GM13976 (cell line): ENCODE results near the gene ZNF317.

Experiments
- DNase-seq: peaks from one replicate; pipeline ENCODE4 v3.0.0; 2012; ENCODE audit warnings: low spot score
- CTCF ChIP-seq: IDR thresholded peaks from 2 replicates; pipeline ENCODE4 v1.5.1; 2012; ENCODE audit warnings: borderline replicate concordance, mild to moderate bottlenecking; ENCODE audit not compliant: insufficient read depth; ENCODE audit errors: extremely low read depth, missing control alignments, control extremely low read depth
- in situ Hi-C: fragments of 300-500 bp; cut with MboI; formaldehyde crosslinking; loops from one replicate; pipeline ENCODE4 v1.12.0; 2022; ENCODE audit warnings: low sequenced_read_pairs, mixed read lengths, inconsistent platforms; ENCODE audit not compliant: unreplicated experiment

The ZNF317 gene

DNA sequence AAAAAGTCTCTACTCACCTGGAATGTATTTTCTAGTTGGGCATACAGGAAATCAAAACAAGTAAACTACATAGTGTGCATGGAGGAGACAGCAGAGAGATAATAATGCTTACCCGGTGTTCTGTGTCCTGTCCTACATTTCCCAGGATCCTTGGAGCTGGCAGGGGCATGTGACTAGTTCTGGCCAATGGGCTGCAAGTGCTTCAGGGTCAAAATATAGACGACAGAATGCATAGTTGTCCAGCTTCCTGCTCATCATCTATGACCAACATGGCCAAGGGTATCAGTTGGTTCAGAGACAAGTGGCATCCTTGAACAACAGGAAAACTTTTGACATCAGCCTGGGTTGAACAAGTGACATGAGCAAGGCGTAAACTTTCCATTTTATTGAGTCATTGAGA lies 8.5 kb downstream of the ZNF317 start:
- DNase-seq, result no peak
- no peak for TF ChIP-seq CTCF
- in situ Hi-C loops, result no loop called here

DNA sequence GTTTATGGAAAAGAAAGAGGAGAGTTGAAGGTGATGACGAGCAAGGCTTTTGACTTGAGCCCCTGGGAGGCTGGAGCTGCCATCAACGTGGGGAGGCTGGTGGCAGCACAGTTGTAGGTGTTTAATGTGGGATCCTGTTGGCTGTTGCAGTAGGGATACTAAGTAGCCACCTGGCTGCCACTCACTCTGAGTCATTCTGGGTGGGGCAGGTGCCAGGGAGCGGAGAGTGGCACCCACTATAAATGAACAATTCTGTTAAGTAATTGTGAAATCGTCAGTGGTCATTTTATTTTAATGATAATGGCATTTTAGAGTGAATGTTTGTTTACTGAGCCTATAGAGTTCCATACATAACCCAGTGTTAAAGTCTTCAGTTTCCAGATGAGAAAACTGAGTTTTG lies 9.8 kb downstream of the ZNF317 start:
- in situ Hi-C loops, result no loop called here
- DNase-seq, result no peak
- no peak for TF ChIP-seq CTCF

GRCh38 chr19:9150650-9151049 lies 10.5 kb downstream of the ZNF317 start:
- in situ Hi-C loops, result no loop called here
- TF ChIP-seq CTCF, result no peak

DNA sequence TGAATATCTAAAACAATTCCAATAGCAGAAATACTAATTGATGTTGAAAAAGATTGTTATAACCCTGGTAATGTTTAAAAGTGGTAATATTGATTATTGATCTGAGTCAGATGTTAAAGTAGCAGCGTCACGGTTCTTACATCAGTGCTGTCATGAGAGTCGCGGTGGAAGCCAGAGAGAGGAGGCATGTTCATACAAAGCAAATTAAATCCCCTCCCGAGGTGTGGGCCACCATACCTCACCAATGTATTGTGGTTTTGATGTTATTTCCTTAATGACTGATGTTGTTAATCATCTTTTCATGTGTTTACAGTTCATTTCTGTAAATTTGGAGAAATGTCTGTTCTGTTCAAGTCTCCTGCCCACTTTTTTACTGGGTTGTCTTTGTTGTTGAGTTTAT lies 11.2 kb downstream of the ZNF317 start:
- DNase-seq, result no peak
- in situ Hi-C loops, result no loop called here
- TF ChIP-seq CTCF, result no peak

More at GRCh38 chr19:9150650-9151049, 10.5 kb downstream of the ZNF317 start:
- no peak for DNase-seq

- in situ Hi-C loops, result no loop called here
- no peak for DNase-seq
- no peak for TF ChIP-seq CTCF
Measured at GRCh38 chr19:9155591-9155990, 15.4 kb downstream of the ZNF317 start.

- DNase-seq, result no peak
- no peak for TF ChIP-seq CTCF
- in situ Hi-C loops, result no loop called here
Measured at GRCh38 chr19:9156304-9156703, 16.1 kb downstream of the ZNF317 start.

DNA sequence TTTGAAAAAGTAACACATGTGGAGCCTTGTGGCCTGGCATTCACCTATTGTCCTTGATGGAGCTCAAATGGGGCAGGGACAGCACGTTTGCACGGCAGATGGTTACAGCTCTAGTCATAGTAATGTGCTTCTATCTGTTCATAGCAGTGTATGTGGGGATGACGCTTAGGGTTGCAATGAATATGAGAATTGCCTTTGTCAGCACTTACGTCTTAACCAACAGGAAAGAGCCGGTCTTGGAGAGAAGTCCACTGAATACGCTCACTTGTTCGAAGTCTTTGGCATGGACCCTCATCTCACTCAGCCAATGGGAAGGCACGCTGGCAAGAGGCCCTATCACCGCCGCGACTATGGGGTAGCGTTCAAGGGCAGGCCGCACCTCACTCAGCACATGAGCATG lies 19.7 kb downstream of the ZNF317 start:
- no peak for TF ChIP-seq CTCF
- DNase-seq, result no peak
- in situ Hi-C loops, result no loop called here
